Right lobe of liver (tissue), 6 donors: ENCODE results near the gene DCC. TPM values are rescaled to one million over a fixed set of nuclear protein-coding genes. Genes with fewer than 3 reads are reported as not detected.

ENCODE experiments used
- ATAC-seq, 4 donors: fragments of 200-7000 bp; cut with Tn5 transposase; one replicate each; pipeline ENCODE4 v1.9.1; 2020; ENCODE audit warnings: mild to moderate bottlenecking in 4 of 4, moderate library complexity in 4 of 4
- DNase-seq, 3 donors: peaks; one replicate each; pipeline ENCODE4 v3.0.0-alpha.2; 2020
- H3K27ac ChIP-seq, 3 donors: fragments of 200-600 bp; one replicate each; pipeline ENCODE4 v1.8.0; 2022
- H3K27me3 ChIP-seq, 2 donors: fragments of 200-600 bp; one replicate each; pipeline ENCODE4 v1.8.0; 2022
- H3K36me3 ChIP-seq, 4 donors: fragments of 200-600 bp; sonication (generic) in 1 of 4; one replicate each; pipeline versions ENCODE4 v1.5.1 to v1.8.0; 2017 to 2022; ENCODE audit warnings: control low read depth in 1 of 4
- H3K4me1 ChIP-seq, 4 donors: fragments of 200-600 bp; sonication (generic) in 1 of 4; one replicate each; pipeline versions ENCODE4 v1.5.1 to v1.8.0; 2017 to 2022; ENCODE audit warnings: control low read depth in 1 of 4
- H3K4me3 ChIP-seq, 3 donors: fragments of 200-600 bp; one replicate each; pipeline ENCODE4 v1.8.0; 2022
- H3K9me3 ChIP-seq, 4 donors: fragments of 200-600 bp; sonication (generic) in 1 of 4; one replicate each; pipeline versions ENCODE4 v1.5.1 to v1.8.0; 2017 to 2022; ENCODE audit warnings: control low read depth in 1 of 4
- CTCF ChIP-seq, 4 donors: fragments of 200-600 bp in 3 of 4; fragments of 450-650 bp in 1 of 4; IDR thresholded peaks; one replicate each; pipeline versions ENCODE4 v1.5.1 to v1.8.0; 2016 to 2022; ENCODE audit warnings: antibody characterized with exemption in 4 of 4, mild to moderate bottlenecking in 2 of 4
- POLR2A ChIP-seq: fragments of 450-650 bp; IDR thresholded peaks from one replicate; pipeline ENCODE4 v1.6.1; 2017; ENCODE audit warnings: antibody characterized with exemption, mild to moderate bottlenecking
- WGBS: methylation state at CpG from one replicate; pipeline ENCODE4 v1.1.6; 2018; ENCODE audit warnings: low coverage, low lambda C conversion rate; ENCODE audit not compliant: insufficient coverage; ENCODE audit errors: missing lambda C conversion rate; 5-methylcytosine and 5-hydroxymethylcytosine counted together
- intact Hi-C, 2 donors: fragments of 100-400 bp; cut with DNase I; formaldehyde crosslinking; loops; one replicate each; pipeline versions ENCODE4 v1.11.2 to v1.14.1; 2022
- total RNA-seq, 6 experiments: library from RNA; depleted of rRNA in 2 of 6; stranded (reverse); fragments of >200 nt in 2 of 6; fragmentation: NEBNext Ultra II Directional in 3 of 6; extraction: Animal tissue kit (Norgen Biotek cat#: 25700) in 3 of 6; gene quantifications; one replicate each; pipeline versions ENCODE4 v1.1.0 to v1.2.4, GENCODE V29; 2016 to 2023
- donor health status: DM: no; HTN: yes; CAD: no.
- donor health status: DM: no; HTN: no; CAD: no.
- donor health status: DM: no; HTN: no; CAD: no.
- donor health status: DM: no; HTN: yes; CAD: no.
- donor health status: DM: no; HTN: yes; CAD: no.

The DCC gene
- total RNA-seq, 6 experiments from 2014 or later: 0.06 TPM; not detected in 5

- no peak for DNase-seq
- 22% methylated on average over 1 of the region's 1 CpG for WGBS
- intact Hi-C loops: no loop called here
- Histone ChIP-seq H3K27me3 (no peaks in the 10 kb centered on the region), H3K27ac (no peak overlapping the region), H3K4me3 (no peak overlapping the region), H3K36me3 (no peaks in the 10 kb centered on the region), H3K9me3 (no peaks in the 10 kb centered on the region), H3K4me1 (no peaks in the 10 kb centered on the region)
- TF ChIP-seq POLR2A: no peak
- TF ChIP-seq CTCF (IDR thresholded peaks at IDR 0.05): no peak
- no peak for ATAC-seq
Observed at GRCh38 chr18:52333860-52334259, 6.1 kb upstream of the DCC start.

GRCh38 chr18:52334307-52334706, 5.7 kb upstream of the DCC start:
- 32% methylated on average over 2 of the region's 2 CpGs for WGBS
- H3K27ac ChIP-seq: no peak overlapping the region
- no peaks in the 10 kb centered on the region for H3K9me3 ChIP-seq
- intact Hi-C loops: no loop called here
- no peak for TF ChIP-seq POLR2A
- no peak for TF ChIP-seq CTCF (IDR thresholded peaks at IDR 0.05)
- no peaks in the 10 kb centered on the region for H3K36me3 ChIP-seq
- H3K4me3 ChIP-seq: no peak overlapping the region
- ATAC-seq (no peak), DNase-seq (no peak)
- no peaks in the 10 kb centered on the region for H3K4me1 ChIP-seq
- H3K27me3 ChIP-seq: no peaks in the 10 kb centered on the region

- Histone ChIP-seq H3K4me3 (no peak overlapping the region), H3K9me3 (no peaks in the 10 kb centered on the region), H3K27ac (no peak overlapping the region), H3K36me3 (no peaks in the 10 kb centered on the region), H3K4me1 (no peaks in the 10 kb centered on the region), H3K27me3 (no peaks in the 10 kb centered on the region)
- DNase-seq (no peak), ATAC-seq (no peak)
- 27% methylated on average over 1 of the region's 1 CpG for WGBS
- TF ChIP-seq POLR2A: no peak
- no peak for TF ChIP-seq CTCF (IDR thresholded peaks at IDR 0.05)
- intact Hi-C loops: no loop called here
Observed at GRCh38 chr18:52334896-52335295, 5.1 kb upstream of the DCC start.

- intact Hi-C loops: no loop called here
- no peaks in the 10 kb centered on the region for H3K36me3 ChIP-seq
- H3K4me3 ChIP-seq: no peak overlapping the region
- ATAC-seq (no peak), DNase-seq (no peak)
- WGBS: 77% methylated on average over 1 of the region's 1 CpG
- no peaks in the 10 kb centered on the region for H3K4me1 ChIP-seq
- H3K9me3 ChIP-seq: no peaks in the 10 kb centered on the region
- no peak overlapping the region for H3K27ac ChIP-seq
- H3K27me3 ChIP-seq: no peaks in the 10 kb centered on the region
- TF ChIP-seq CTCF (IDR thresholded peaks at IDR 0.05) (no peak), POLR2A (no peak)
Observed at GRCh38 chr18:52337276-52337675, 2.7 kb upstream of the DCC start.
